ENCODE results near the gene SLC7A11. TPM values are rescaled to one million over a fixed set of nuclear protein-coding genes. Genes with fewer than 3 reads are reported as not detected.
A peak's percentile ranks its signal among the peaks of the same experiment; 100 is the strongest.

The SLC7A11 gene
- polyA plus RNA-seq: 0.96 TPM
- long read RNA-seq, donor 1: 0 reads
- long read RNA-seq, donor 2: 0 reads
- long read RNA-seq, donor 3: 0 reads
- long read RNA-seq, donor 4: 0 reads
- long read RNA-seq, donor 5: 0 reads
- long read RNA-seq, donor 6: 0 reads
- long read RNA-seq, donor 7: 0 reads
- long read RNA-seq, donor 8: 0 reads
- long read RNA-seq, donor 9: 0 reads
- long read RNA-seq, donor 10: 0 reads
- long read RNA-seq, donor 11: 0 reads

- H3K4me3 ChIP-seq (ENCODE audit: low read length): peak within 1 kb of the TSS; percentile 41
- WGBS (ENCODE audit: insufficient coverage, low lambda C conversion rate): 10% methylated on average over 2 of the region's 12 CpGs
- H3K27me3 ChIP-seq (ENCODE audit: control insufficient read depth, insufficient read depth, low read length): no peaks in the 10 kb centered on the region
- peak within 1 kb of the TSS; percentile 55 for H3K27ac ChIP-seq (ENCODE audit: low read length)
- H3K4me1 ChIP-seq (ENCODE audit: control insufficient read depth, insufficient read depth, low read length): no peaks in the 10 kb centered on the region
- no peaks in the 10 kb centered on the region for H3K9me3 ChIP-seq (ENCODE audit: control insufficient read depth, low read depth, low read length)
- peak; percentile 85 to 95 for DNase-seq
- H3K36me3 ChIP-seq (ENCODE audit: control insufficient read depth, insufficient read depth, low read length): no peaks in the 10 kb centered on the region
Measured at GRCh38 chr4:138242076-138242833, at the start of gene SLC7A11. SLC7A11 (minus strand) TSS chr4:138242349; CDS start chr4:138242069, 280 bp downstream.

GRCh38 chr4:138291431-138291830 is 49.3 kb upstream of the SLC7A11 start:
- no peaks in the 10 kb centered on the region for H3K27me3 ChIP-seq (ENCODE audit: control insufficient read depth, insufficient read depth, low read length)
- DNase-seq: no peak
- H3K9me3 ChIP-seq (ENCODE audit: control insufficient read depth, low read depth, low read length): no peaks in the 10 kb centered on the region
- no peaks in the 10 kb centered on the region for H3K36me3 ChIP-seq (ENCODE audit: control insufficient read depth, insufficient read depth, low read length)
- H3K27ac ChIP-seq (ENCODE audit: low read length): no peak overlapping the region
- H3K4me1 ChIP-seq (ENCODE audit: control insufficient read depth, insufficient read depth, low read length): no peaks in the 10 kb centered on the region
- H3K4me3 ChIP-seq (ENCODE audit: low read length): no peak overlapping the region
- WGBS (ENCODE audit: insufficient coverage, low lambda C conversion rate): 90% methylated on average over 2 of the region's 3 CpGs

GRCh38 chr4:138290805-138291204 is 48.7 kb upstream of the SLC7A11 start:
- Histone ChIP-seq H3K4me1 (ENCODE audit: control insufficient read depth, insufficient read depth, low read length) (no peaks in the 10 kb centered on the region), H3K4me3 (ENCODE audit: low read length) (no peak overlapping the region), H3K27ac (ENCODE audit: low read length) (no peak overlapping the region), H3K27me3 (ENCODE audit: control insufficient read depth, insufficient read depth, low read length) (no peaks in the 10 kb centered on the region), H3K36me3 (ENCODE audit: control insufficient read depth, insufficient read depth, low read length) (no peaks in the 10 kb centered on the region), H3K9me3 (ENCODE audit: control insufficient read depth, low read depth, low read length) (no peaks in the 10 kb centered on the region)
- WGBS (ENCODE audit: insufficient coverage, low lambda C conversion rate): no CpG with 5 or more reads among the region's 2 CpGs
- no peak for DNase-seq

GRCh38 chr4:138279286-138279685 is 37.1 kb upstream of the SLC7A11 start:
- no peak overlapping the region for H3K27ac ChIP-seq (ENCODE audit: low read length)
- H3K36me3 ChIP-seq (ENCODE audit: control insufficient read depth, insufficient read depth, low read length): no peaks in the 10 kb centered on the region
- H3K4me1 ChIP-seq (ENCODE audit: control insufficient read depth, insufficient read depth, low read length): no peaks in the 10 kb centered on the region
- H3K4me3 ChIP-seq (ENCODE audit: low read length): no peak overlapping the region
- DNase-seq: no peak
- no peaks in the 10 kb centered on the region for H3K9me3 ChIP-seq (ENCODE audit: control insufficient read depth, low read depth, low read length)
- WGBS (ENCODE audit: insufficient coverage, low lambda C conversion rate): 92% methylated on average over 3 of the region's 3 CpGs
- H3K27me3 ChIP-seq (ENCODE audit: control insufficient read depth, insufficient read depth, low read length): no peaks in the 10 kb centered on the region

- DNase-seq: no peak
- H3K9me3 ChIP-seq (ENCODE audit: control insufficient read depth, low read depth, low read length): no peaks in the 10 kb centered on the region
- no peaks in the 10 kb centered on the region for H3K4me1 ChIP-seq (ENCODE audit: control insufficient read depth, insufficient read depth, low read length)
- H3K4me3 ChIP-seq (ENCODE audit: low read length): no peak overlapping the region
- no peaks in the 10 kb centered on the region for H3K36me3 ChIP-seq (ENCODE audit: control insufficient read depth, insufficient read depth, low read length)
- WGBS (ENCODE audit: insufficient coverage, low lambda C conversion rate): 100% methylated on average over 1 of the region's 2 CpGs
- H3K27ac ChIP-seq (ENCODE audit: low read length): no peak overlapping the region
- H3K27me3 ChIP-seq (ENCODE audit: control insufficient read depth, insufficient read depth, low read length): no peaks in the 10 kb centered on the region
Measured at GRCh38 chr4:138277133-138277532, 35.0 kb upstream of the SLC7A11 start.

GRCh38 chr4:138275963-138276621 is 33.9 kb upstream of the SLC7A11 start:
- H3K9me3 ChIP-seq (ENCODE audit: control insufficient read depth, low read depth, low read length): no peaks in the 10 kb centered on the region
- DNase-seq: no peak
- H3K27me3 ChIP-seq (ENCODE audit: control insufficient read depth, insufficient read depth, low read length): no peaks in the 10 kb centered on the region
- H3K4me1 ChIP-seq (ENCODE audit: control insufficient read depth, insufficient read depth, low read length): no peaks in the 10 kb centered on the region
- H3K36me3 ChIP-seq (ENCODE audit: control insufficient read depth, insufficient read depth, low read length): no peaks in the 10 kb centered on the region
- no peak overlapping the region for H3K27ac ChIP-seq (ENCODE audit: low read length)
- no peak overlapping the region for H3K4me3 ChIP-seq (ENCODE audit: low read length)
- WGBS (ENCODE audit: insufficient coverage, low lambda C conversion rate): 100% methylated on average over 1 of the region's 3 CpGs

GRCh38 chr4:138275216-138275615 is 33.1 kb upstream of the SLC7A11 start:
- WGBS (ENCODE audit: insufficient coverage, low lambda C conversion rate): no CpG with 5 or more reads among the region's 1 CpG
- Histone ChIP-seq H3K27me3 (ENCODE audit: control insufficient read depth, insufficient read depth, low read length) (no peaks in the 10 kb centered on the region), H3K9me3 (ENCODE audit: control insufficient read depth, low read depth, low read length) (no peaks in the 10 kb centered on the region), H3K4me1 (ENCODE audit: control insufficient read depth, insufficient read depth, low read length) (no peaks in the 10 kb centered on the region), H3K4me3 (ENCODE audit: low read length) (no peak overlapping the region), H3K27ac (ENCODE audit: low read length) (no peak overlapping the region), H3K36me3 (ENCODE audit: control insufficient read depth, insufficient read depth, low read length) (no peaks in the 10 kb centered on the region)
- no peak for DNase-seq

- Histone ChIP-seq H3K9me3 (ENCODE audit: control insufficient read depth, low read depth, low read length) (no peaks in the 10 kb centered on the region), H3K4me1 (ENCODE audit: control insufficient read depth, insufficient read depth, low read length) (no peaks in the 10 kb centered on the region), H3K27ac (ENCODE audit: low read length) (no peak overlapping the region), H3K27me3 (ENCODE audit: control insufficient read depth, insufficient read depth, low read length) (no peaks in the 10 kb centered on the region), H3K4me3 (ENCODE audit: low read length) (no peak overlapping the region), H3K36me3 (ENCODE audit: control insufficient read depth, insufficient read depth, low read length) (no peaks in the 10 kb centered on the region)
- DNase-seq: no peak
Measured at GRCh38 chr4:138269175-138269574, 27.0 kb upstream of the SLC7A11 start.

- Histone ChIP-seq H3K9me3 (ENCODE audit: control insufficient read depth, low read depth, low read length) (no peaks in the 10 kb centered on the region), H3K4me3 (ENCODE audit: low read length) (no peak overlapping the region), H3K4me1 (ENCODE audit: control insufficient read depth, insufficient read depth, low read length) (peaks cover 5% of the 10 kb centered on the region), H3K27ac (ENCODE audit: low read length) (no peak overlapping the region), H3K36me3 (ENCODE audit: control insufficient read depth, insufficient read depth, low read length) (no peaks in the 10 kb centered on the region), H3K27me3 (ENCODE audit: control insufficient read depth, insufficient read depth, low read length) (no peaks in the 10 kb centered on the region)
- DNase-seq: no peak
Measured at GRCh38 chr4:138267835-138268234, 25.7 kb upstream of the SLC7A11 start.

- no peaks in the 10 kb centered on the region for H3K9me3 ChIP-seq (ENCODE audit: control insufficient read depth, low read depth, low read length)
- no peaks in the 10 kb centered on the region for H3K36me3 ChIP-seq (ENCODE audit: control insufficient read depth, insufficient read depth, low read length)
- 57% methylated on average over 4 of the region's 5 CpGs for WGBS (ENCODE audit: insufficient coverage, low lambda C conversion rate)
- no peaks in the 10 kb centered on the region for H3K27me3 ChIP-seq (ENCODE audit: control insufficient read depth, insufficient read depth, low read length)
- H3K4me3 ChIP-seq (ENCODE audit: low read length): no peak overlapping the region
- H3K4me1 ChIP-seq (ENCODE audit: control insufficient read depth, insufficient read depth, low read length): peaks cover 6% of the 10 kb centered on the region
- no peak overlapping the region for H3K27ac ChIP-seq (ENCODE audit: low read length)
- no peak for DNase-seq
Measured at GRCh38 chr4:138266948-138267347, 24.8 kb upstream of the SLC7A11 start.

Measured in large intestine (tissue), 12 donors.